HL-60 (cell line): Measurements from ENCODE around the gene KCTD4.

Experiments used
- CTCF ChIP-seq: IDR thresholded peaks from one replicate; pipeline ENCODE4 v1.5.1; 2011; ENCODE audit warnings: low read length, control low read depth, inconsistent platforms; ENCODE audit not compliant: insufficient read depth
- GABPA ChIP-seq: IDR thresholded peaks from 2 replicates; pipeline ENCODE4 v1.6.1; 2012; ENCODE audit warnings: low read depth
- SPI1 ChIP-seq: IDR thresholded peaks from 2 replicates; pipeline ENCODE4 v1.6.1; 2012; ENCODE audit warnings: low read depth, mild to moderate bottlenecking, borderline replicate concordance

GRCh38 chr13:45167611-45168554, 33.0 kb downstream of the KCTD4 start:
- no peak for TF ChIP-seq CTCF
- no peak for TF ChIP-seq GABPA
- TF ChIP-seq SPI1 = no peak
